ENCODE data around the gene ADORA3.

GRCh38 chr1:111505641-111506119 is 2.2 kb upstream of the ADORA3 start:
- TF ChIP-seq CTCF (IDR thresholded peaks at IDR 0.05) = no peak
- no peak for TF ChIP-seq EP300 (IDR thresholded peaks at IDR 0.05)
- no peak for TF ChIP-seq POLR2A (IDR thresholded peaks at IDR 0.05; ENCODE audit: low read depth)
